H9 (cell line): ENCODE results near the gene ZDHHC11. TPM values are rescaled to one million over a fixed set of nuclear protein-coding genes. Genes with fewer than 3 reads are reported as not detected.

Source experiments
- DNase-seq: peaks from one replicate; pipeline ENCODE4 v3.0.0-alpha.2; 2017
- H2AFZ ChIP-seq: one replicate; pipeline ENCODE4 v1.6.1; 2013; ENCODE audit warnings: mild to moderate bottlenecking, low read length, control low read depth, moderate library complexity
- H2AK5ac ChIP-seq: 2 replicates; pipeline ENCODE4 v1.6.1; 2013; ENCODE audit warnings: low read length, control low read depth, mixed read lengths; ENCODE audit not compliant: insufficient read length
- H2BK120ac ChIP-seq: one replicate; pipeline ENCODE4 v1.6.1; 2013; ENCODE audit warnings: low read depth, mild to moderate bottlenecking, low read length, control low read depth, inconsistent platforms; ENCODE audit not compliant: poor library complexity, severe bottlenecking
- H2BK12ac ChIP-seq: 2 replicates; pipeline ENCODE4 v1.6.1; 2013; ENCODE audit warnings: low read length, control low read depth, mixed read lengths, low read depth; ENCODE audit not compliant: insufficient read length
- H2BK15ac ChIP-seq: 2 replicates; pipeline ENCODE4 v1.6.1; 2013; ENCODE audit warnings: low read depth, low read length, control low read depth
- H2BK20ac ChIP-seq: one replicate; pipeline ENCODE4 v1.6.1; 2013; ENCODE audit warnings: low read depth, mild to moderate bottlenecking, low read length, control low read depth, inconsistent platforms; ENCODE audit not compliant: poor library complexity, severe bottlenecking
- H2BK5ac ChIP-seq: 2 replicates; pipeline ENCODE4 v1.6.1; 2013; ENCODE audit warnings: low read length, control low read depth, mixed read lengths; ENCODE audit not compliant: insufficient read length
- H3K14ac ChIP-seq: 2 replicates; pipeline ENCODE4 v1.6.1; 2013; ENCODE audit warnings: low read length, control low read depth; ENCODE audit not compliant: insufficient read depth
- H3K18ac ChIP-seq: 2 replicates; pipeline ENCODE4 v1.6.1; 2013; ENCODE audit warnings: low read depth, mild to moderate bottlenecking, mixed read lengths, low read length, control low read depth; ENCODE audit not compliant: insufficient read length
- H3K23ac ChIP-seq: 2 replicates; pipeline ENCODE4 v1.6.1; 2013; ENCODE audit warnings: low read length, control low read depth, mixed read lengths, low read depth; ENCODE audit not compliant: insufficient read length
- H3K23me2 ChIP-seq: 2 replicates; pipeline ENCODE4 v1.6.1; 2013; ENCODE audit warnings: low read depth, mild to moderate bottlenecking, mixed read lengths, low read length, control low read depth; ENCODE audit not compliant: insufficient read length, poor library complexity, severe bottlenecking
- H3K27ac ChIP-seq: 2 replicates; pipeline ENCODE4 v1.5.1; 2013; ENCODE audit warnings: low read length, control low read depth, mixed read lengths, low read depth; ENCODE audit not compliant: insufficient read length
- H3K27me3 ChIP-seq: 2 replicates; pipeline ENCODE4 v1.6.1; 2013; ENCODE audit warnings: low read length, control low read depth, inconsistent platforms; ENCODE audit not compliant: insufficient read depth
- H3K4ac ChIP-seq: 2 replicates; pipeline ENCODE4 v1.6.1; 2013; ENCODE audit warnings: low read depth, mild to moderate bottlenecking, control low read depth, inconsistent platforms, low read length, moderate library complexity
- H3K4me1 ChIP-seq: 2 replicates; pipeline ENCODE4 v1.6.1; 2013; ENCODE audit warnings: low read length, control low read depth, inconsistent platforms; ENCODE audit not compliant: insufficient read depth
- H3K4me2 ChIP-seq: 2 replicates; pipeline ENCODE4 v1.6.1; 2013; ENCODE audit warnings: low read length, control low read depth, mixed read lengths; ENCODE audit not compliant: insufficient read length, insufficient read depth
- H3K56ac ChIP-seq: 2 replicates; pipeline ENCODE4 v1.6.1; 2013; ENCODE audit warnings: low read depth, mild to moderate bottlenecking, mixed read lengths, low read length, control low read depth; ENCODE audit not compliant: insufficient read length
- H3K79me1 ChIP-seq: 2 replicates; pipeline ENCODE4 v1.6.1; 2013; ENCODE audit warnings: low read depth, mild to moderate bottlenecking, moderate library complexity, low read length, control low read depth, inconsistent platforms; ENCODE audit not compliant: insufficient read depth, poor library complexity, severe bottlenecking
- H3K79me2 ChIP-seq: 2 replicates; pipeline ENCODE4 v1.6.1; 2013; ENCODE audit warnings: low read length, control low read depth, inconsistent platforms; ENCODE audit not compliant: insufficient read depth
- H3K9ac ChIP-seq: 2 replicates; pipeline ENCODE4 v1.6.1; 2013; ENCODE audit warnings: low read length, control low read depth, mixed read lengths; ENCODE audit not compliant: insufficient read length; ENCODE audit errors: extremely low read depth
- H3K9me3 ChIP-seq: one replicate; pipeline ENCODE4 v1.6.1; 2013; ENCODE audit warnings: low read depth, low read length, inconsistent platforms; ENCODE audit not compliant: control insufficient read depth
- H3T11ph ChIP-seq: one replicate; pipeline ENCODE4 v1.6.1; 2013; ENCODE audit warnings: mild to moderate bottlenecking, low read length, control low read depth, inconsistent platforms
- H4K20me1 ChIP-seq: one replicate; pipeline ENCODE4 v1.6.1; 2013; ENCODE audit not compliant: control insufficient read depth, insufficient read length, insufficient read depth
- H4K5ac ChIP-seq: 2 replicates; pipeline ENCODE4 v1.6.1; 2013; ENCODE audit warnings: low read depth, mild to moderate bottlenecking, mixed read lengths, low read length, control low read depth; ENCODE audit not compliant: insufficient read length
- H4K8ac ChIP-seq: replicated peaks from 2 replicates; pipeline ENCODE4 v1.6.1; 2013; ENCODE audit warnings: low read length, control low read depth, mixed read lengths, low read depth; ENCODE audit not compliant: insufficient read length
- H4K91ac ChIP-seq: 2 replicates; pipeline ENCODE4 v1.6.1; 2013; ENCODE audit warnings: low read depth, mild to moderate bottlenecking, moderate library complexity, mixed read lengths, low read length, control low read depth; ENCODE audit not compliant: insufficient read length
- H3K27ac Mint-ChIP-seq, 3 experiments: 2 replicates in 2 of 3; 3 replicates in 1 of 3; pipeline ENCODE4 v1.8.0; 2020 to 2021; ENCODE audit warnings: mixed read lengths in 3 of 3, mild to moderate bottlenecking in 1 of 3, moderate library complexity in 1 of 3
- H3K27me3 Mint-ChIP-seq: 2 replicates; pipeline ENCODE4 v1.8.0; 2021; ENCODE audit warnings: low read depth, mild to moderate bottlenecking, moderate library complexity, mixed read lengths
- H3K36me3 Mint-ChIP-seq, 3 experiments: 2 replicates in 2 of 3; 3 replicates in 1 of 3; pipeline ENCODE4 v1.8.0; 2020 to 2021; ENCODE audit warnings: low read depth in 3 of 3, mixed read lengths in 3 of 3; ENCODE audit not compliant: insufficient read depth in 1 of 3
- H3K4me1 Mint-ChIP-seq, 2 experiments: 2 replicates each; pipeline ENCODE4 v1.8.0; 2020; ENCODE audit warnings: mixed read lengths in 2 of 2
- H3K4me3 Mint-ChIP-seq, 2 experiments: 2 replicates in 1 of 2; 3 replicates in 1 of 2; pipeline ENCODE4 v1.8.0; 2020 to 2021; ENCODE audit warnings: mild to moderate bottlenecking in 2 of 2, mixed read lengths in 2 of 2, moderate library complexity in 1 of 2
- H3K9me3 Mint-ChIP-seq, 2 experiments: 2 replicates in 1 of 2; 3 replicates in 1 of 2; pipeline ENCODE4 v1.8.0; 2020; ENCODE audit warnings: mild to moderate bottlenecking in 2 of 2, mixed read lengths in 2 of 2, moderate library complexity in 1 of 2
- WGBS: extraction: QIAGEN DNeasy Blood & Tissue Kit; methylation state at CpG from one replicate; pipeline ENCODE4 v1.1.7; 2013; ENCODE audit warnings: missing lambda C conversion rate, low lambda C conversion rate, mixed read lengths; ENCODE audit not compliant: insufficient read length; ENCODE audit errors: extremely low coverage; 5-methylcytosine and 5-hydroxymethylcytosine counted together
- total RNA-seq: library from RNA; stranded (reverse); gene quantifications from 2 replicates; pipeline ENCODE4 v1.2.1, GENCODE V29; 2021
- TF ChIP-seq, protein P1 (sequence below): fragments of 200-600 bp; sonication (generic); conservative IDR thresholded peaks from 3 replicates; pipeline ENCODE4 v1.8.0; 2021; ENCODE audit warnings: antibody characterized with exemption, mild to moderate bottlenecking

ZDHHC11 gene
- total RNA-seq, 1 experiment from 2014 or later: 37.6 TPM

GRCh38 chr5:819078-819477, 31.7 kb downstream of the ZDHHC11 start:
- Histone ChIP-seq H3K79me2 (no peaks in the 10 kb centered on the region), H2AK5ac (no peak overlapping the region), H4K91ac (no peak overlapping the region), H3K4me1 (no peaks in the 10 kb centered on the region), H3K23ac (no peak overlapping the region), H3K4ac (no peak overlapping the region), H2BK15ac (no peak overlapping the region), H3K14ac (no peak overlapping the region), H2AFZ (no peak overlapping the region), H3K18ac (no peak overlapping the region), H3K27ac (no peak overlapping the region), H4K5ac (no peak overlapping the region), H3K56ac (no peak overlapping the region), H3K9ac (no peak overlapping the region), H2BK12ac (no peak overlapping the region), H3T11ph (no peak overlapping the region), H3K27me3 (no peaks in the 10 kb centered on the region), H2BK120ac (no peak overlapping the region), H3K79me1 (no peaks in the 10 kb centered on the region), H3K4me2 (no peak overlapping the region), H4K20me1 (no peaks in the 10 kb centered on the region), H4K8ac (no peak overlapping the region), H2BK5ac (no peak overlapping the region), H3K9me3 (no peaks in the 10 kb centered on the region), H2BK20ac (no peak overlapping the region), H3K23me2 (no peaks in the 10 kb centered on the region)
- Mint-ChIP-seq H3K4me3 (no peak overlapping the region), H3K27ac (no peak overlapping the region), H3K27me3 (no peaks in the 10 kb centered on the region), H3K4me1 (no peaks in the 10 kb centered on the region), H3K9me3 (no peaks in the 10 kb centered on the region), H3K36me3 (peaks cover 15 to 54% (median 33%) of the 10 kb centered on the region in 3 experiments)
- DNase-seq: no peak
- no CpG with 5 or more reads among the region's 3 CpGs for whole genome bisulfite sequencing
- TF ChIP-seq, protein P1, sequence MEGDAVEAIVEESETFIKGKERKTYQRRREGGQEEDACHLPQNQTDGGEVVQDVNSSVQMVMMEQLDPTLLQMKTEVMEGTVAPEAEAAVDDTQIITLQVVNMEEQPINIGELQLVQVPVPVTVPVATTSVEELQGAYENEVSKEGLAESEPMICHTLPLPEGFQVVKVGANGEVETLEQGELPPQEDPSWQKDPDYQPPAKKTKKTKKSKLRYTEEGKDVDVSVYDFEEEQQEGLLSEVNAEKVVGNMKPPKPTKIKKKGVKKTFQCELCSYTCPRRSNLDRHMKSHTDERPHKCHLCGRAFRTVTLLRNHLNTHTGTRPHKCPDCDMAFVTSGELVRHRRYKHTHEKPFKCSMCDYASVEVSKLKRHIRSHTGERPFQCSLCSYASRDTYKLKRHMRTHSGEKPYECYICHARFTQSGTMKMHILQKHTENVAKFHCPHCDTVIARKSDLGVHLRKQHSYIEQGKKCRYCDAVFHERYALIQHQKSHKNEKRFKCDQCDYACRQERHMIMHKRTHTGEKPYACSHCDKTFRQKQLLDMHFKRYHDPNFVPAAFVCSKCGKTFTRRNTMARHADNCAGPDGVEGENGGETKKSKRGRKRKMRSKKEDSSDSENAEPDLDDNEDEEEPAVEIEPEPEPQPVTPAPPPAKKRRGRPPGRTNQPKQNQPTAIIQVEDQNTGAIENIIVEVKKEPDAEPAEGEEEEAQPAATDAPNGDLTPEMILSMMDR: no peak
